H9 (cell line): Measurements from ENCODE around the gene PTPRR. TPM values are rescaled to one million over a fixed set of nuclear protein-coding genes. Genes with fewer than 3 reads are reported as not detected.

Source experiments
- DNase-seq: peaks from one replicate; pipeline ENCODE4 v3.0.0-alpha.2; 2017
- H2AFZ ChIP-seq: one replicate; pipeline ENCODE4 v1.6.1; 2013; ENCODE audit warnings: mild to moderate bottlenecking, low read length, control low read depth, moderate library complexity
- H2AK5ac ChIP-seq: 2 replicates; pipeline ENCODE4 v1.6.1; 2013; ENCODE audit warnings: low read length, control low read depth, mixed read lengths; ENCODE audit not compliant: insufficient read length
- H2BK120ac ChIP-seq: one replicate; pipeline ENCODE4 v1.6.1; 2013; ENCODE audit warnings: low read depth, mild to moderate bottlenecking, low read length, control low read depth, inconsistent platforms; ENCODE audit not compliant: poor library complexity, severe bottlenecking
- H2BK12ac ChIP-seq: 2 replicates; pipeline ENCODE4 v1.6.1; 2013; ENCODE audit warnings: low read length, control low read depth, mixed read lengths, low read depth; ENCODE audit not compliant: insufficient read length
- H2BK15ac ChIP-seq: 2 replicates; pipeline ENCODE4 v1.6.1; 2013; ENCODE audit warnings: low read depth, low read length, control low read depth
- H2BK20ac ChIP-seq: one replicate; pipeline ENCODE4 v1.6.1; 2013; ENCODE audit warnings: low read depth, mild to moderate bottlenecking, low read length, control low read depth, inconsistent platforms; ENCODE audit not compliant: poor library complexity, severe bottlenecking
- H2BK5ac ChIP-seq: 2 replicates; pipeline ENCODE4 v1.6.1; 2013; ENCODE audit warnings: low read length, control low read depth, mixed read lengths; ENCODE audit not compliant: insufficient read length
- H3K14ac ChIP-seq: 2 replicates; pipeline ENCODE4 v1.6.1; 2013; ENCODE audit warnings: low read length, control low read depth; ENCODE audit not compliant: insufficient read depth
- H3K18ac ChIP-seq: 2 replicates; pipeline ENCODE4 v1.6.1; 2013; ENCODE audit warnings: low read depth, mild to moderate bottlenecking, mixed read lengths, low read length, control low read depth; ENCODE audit not compliant: insufficient read length
- H3K23ac ChIP-seq: 2 replicates; pipeline ENCODE4 v1.6.1; 2013; ENCODE audit warnings: low read length, control low read depth, mixed read lengths, low read depth; ENCODE audit not compliant: insufficient read length
- H3K23me2 ChIP-seq: 2 replicates; pipeline ENCODE4 v1.6.1; 2013; ENCODE audit warnings: low read depth, mild to moderate bottlenecking, mixed read lengths, low read length, control low read depth; ENCODE audit not compliant: insufficient read length, poor library complexity, severe bottlenecking
- H3K27ac ChIP-seq: 2 replicates; pipeline ENCODE4 v1.5.1; 2013; ENCODE audit warnings: low read length, control low read depth, mixed read lengths, low read depth; ENCODE audit not compliant: insufficient read length
- H3K27me3 ChIP-seq: 2 replicates; pipeline ENCODE4 v1.6.1; 2013; ENCODE audit warnings: low read length, control low read depth, inconsistent platforms; ENCODE audit not compliant: insufficient read depth
- H3K4ac ChIP-seq: 2 replicates; pipeline ENCODE4 v1.6.1; 2013; ENCODE audit warnings: low read depth, mild to moderate bottlenecking, control low read depth, inconsistent platforms, low read length, moderate library complexity
- H3K4me1 ChIP-seq: 2 replicates; pipeline ENCODE4 v1.6.1; 2013; ENCODE audit warnings: low read length, control low read depth, inconsistent platforms; ENCODE audit not compliant: insufficient read depth
- H3K4me2 ChIP-seq: 2 replicates; pipeline ENCODE4 v1.6.1; 2013; ENCODE audit warnings: low read length, control low read depth, mixed read lengths; ENCODE audit not compliant: insufficient read length, insufficient read depth
- H3K56ac ChIP-seq: 2 replicates; pipeline ENCODE4 v1.6.1; 2013; ENCODE audit warnings: low read depth, mild to moderate bottlenecking, mixed read lengths, low read length, control low read depth; ENCODE audit not compliant: insufficient read length
- H3K79me1 ChIP-seq: 2 replicates; pipeline ENCODE4 v1.6.1; 2013; ENCODE audit warnings: low read depth, mild to moderate bottlenecking, moderate library complexity, low read length, control low read depth, inconsistent platforms; ENCODE audit not compliant: insufficient read depth, poor library complexity, severe bottlenecking
- H3K79me2 ChIP-seq: 2 replicates; pipeline ENCODE4 v1.6.1; 2013; ENCODE audit warnings: low read length, control low read depth, inconsistent platforms; ENCODE audit not compliant: insufficient read depth
- H3K9ac ChIP-seq: 2 replicates; pipeline ENCODE4 v1.6.1; 2013; ENCODE audit warnings: low read length, control low read depth, mixed read lengths; ENCODE audit not compliant: insufficient read length; ENCODE audit errors: extremely low read depth
- H3K9me3 ChIP-seq: one replicate; pipeline ENCODE4 v1.6.1; 2013; ENCODE audit warnings: low read depth, low read length, inconsistent platforms; ENCODE audit not compliant: control insufficient read depth
- H3T11ph ChIP-seq: one replicate; pipeline ENCODE4 v1.6.1; 2013; ENCODE audit warnings: mild to moderate bottlenecking, low read length, control low read depth, inconsistent platforms
- H4K20me1 ChIP-seq: one replicate; pipeline ENCODE4 v1.6.1; 2013; ENCODE audit not compliant: control insufficient read depth, insufficient read length, insufficient read depth
- H4K5ac ChIP-seq: 2 replicates; pipeline ENCODE4 v1.6.1; 2013; ENCODE audit warnings: low read depth, mild to moderate bottlenecking, mixed read lengths, low read length, control low read depth; ENCODE audit not compliant: insufficient read length
- H4K8ac ChIP-seq: replicated peaks from 2 replicates; pipeline ENCODE4 v1.6.1; 2013; ENCODE audit warnings: low read length, control low read depth, mixed read lengths, low read depth; ENCODE audit not compliant: insufficient read length
- H4K91ac ChIP-seq: 2 replicates; pipeline ENCODE4 v1.6.1; 2013; ENCODE audit warnings: low read depth, mild to moderate bottlenecking, moderate library complexity, mixed read lengths, low read length, control low read depth; ENCODE audit not compliant: insufficient read length
- H3K27ac Mint-ChIP-seq, 3 experiments: 2 replicates in 2 of 3; 3 replicates in 1 of 3; pipeline ENCODE4 v1.8.0; 2020 to 2021; ENCODE audit warnings: mixed read lengths in 3 of 3, mild to moderate bottlenecking in 1 of 3, moderate library complexity in 1 of 3
- H3K27me3 Mint-ChIP-seq: 2 replicates; pipeline ENCODE4 v1.8.0; 2021; ENCODE audit warnings: low read depth, mild to moderate bottlenecking, moderate library complexity, mixed read lengths
- H3K36me3 Mint-ChIP-seq, 3 experiments: 2 replicates in 2 of 3; 3 replicates in 1 of 3; pipeline ENCODE4 v1.8.0; 2020 to 2021; ENCODE audit warnings: low read depth in 3 of 3, mixed read lengths in 3 of 3; ENCODE audit not compliant: insufficient read depth in 1 of 3
- H3K4me1 Mint-ChIP-seq, 2 experiments: 2 replicates each; pipeline ENCODE4 v1.8.0; 2020; ENCODE audit warnings: mixed read lengths in 2 of 2
- H3K4me3 Mint-ChIP-seq, 2 experiments: 2 replicates in 1 of 2; 3 replicates in 1 of 2; pipeline ENCODE4 v1.8.0; 2020 to 2021; ENCODE audit warnings: mild to moderate bottlenecking in 2 of 2, mixed read lengths in 2 of 2, moderate library complexity in 1 of 2
- H3K9me3 Mint-ChIP-seq, 2 experiments: 2 replicates in 1 of 2; 3 replicates in 1 of 2; pipeline ENCODE4 v1.8.0; 2020; ENCODE audit warnings: mild to moderate bottlenecking in 2 of 2, mixed read lengths in 2 of 2, moderate library complexity in 1 of 2
- CTCF ChIP-seq: fragments of 200-600 bp; sonication (generic); conservative IDR thresholded peaks from 3 replicates; pipeline ENCODE4 v1.8.0; 2021; ENCODE audit warnings: antibody characterized with exemption, mild to moderate bottlenecking
- WGBS: extraction: QIAGEN DNeasy Blood & Tissue Kit; methylation state at CpG from one replicate; pipeline ENCODE4 v1.1.7; 2013; ENCODE audit warnings: missing lambda C conversion rate, low lambda C conversion rate, mixed read lengths; ENCODE audit not compliant: insufficient read length; ENCODE audit errors: extremely low coverage; 5-methylcytosine and 5-hydroxymethylcytosine counted together
- total RNA-seq: library from RNA; stranded (reverse); gene quantifications from 2 replicates; pipeline ENCODE4 v1.2.1, GENCODE V29; 2021

Gene PTPRR
- total RNA-seq, 1 experiment from 2014 or later, result 0.22 TPM

- H3K14ac ChIP-seq, result no peak overlapping the region
- H3K4ac ChIP-seq, result no peak overlapping the region
- H2BK15ac ChIP-seq, result no peak overlapping the region
- no peak overlapping the region for H3T11ph ChIP-seq
- no peak overlapping the region for H3K56ac ChIP-seq
- H2BK5ac ChIP-seq, result no peak overlapping the region
- no peak overlapping the region for H3K4me3 Mint-ChIP-seq
- H3K4me2 ChIP-seq, result no peak overlapping the region
- H3K23ac ChIP-seq, result no peak overlapping the region
- no peak overlapping the region for H4K91ac ChIP-seq
- no peaks in the 10 kb centered on the region for H3K9me3 Mint-ChIP-seq
- H2BK20ac ChIP-seq, result no peak overlapping the region
- H3K79me2 ChIP-seq, result no peaks in the 10 kb centered on the region
- no CpG with 5 or more reads among the region's 2 CpGs for WGBS
- H3K36me3 Mint-ChIP-seq, result no peaks in the 10 kb centered on the region
- no peaks in the 10 kb centered on the region for H3K79me1 ChIP-seq
- H3K4me1 ChIP-seq, result peaks cover 4% of the 10 kb centered on the region; the same call in 1 of the 2 replicates
- H2AK5ac ChIP-seq, result no peak overlapping the region
- no peaks in the 10 kb centered on the region for H3K27me3 ChIP-seq
- no peak overlapping the region for H4K8ac ChIP-seq
- no peak overlapping the region for H3K27ac ChIP-seq
- H3K18ac ChIP-seq, result no peak overlapping the region
- H3K27me3 Mint-ChIP-seq, result no peaks in the 10 kb centered on the region
- no peaks in the 10 kb centered on the region for H4K20me1 ChIP-seq
- H3K27ac Mint-ChIP-seq, result peak overlapping the region in 1 of 3 experiments; percentile 33; a peak in 2 of 7 replicates
- TF ChIP-seq CTCF, result no peak
- no peak overlapping the region for H2BK120ac ChIP-seq
- H3K23me2 ChIP-seq, result no peaks in the 10 kb centered on the region
- DNase-seq, result no peak
- H3K9me3 ChIP-seq, result no peaks in the 10 kb centered on the region
- H3K4me1 Mint-ChIP-seq, result peaks cover 16 to 24% of the 10 kb centered on the region in 2 experiments
- H4K5ac ChIP-seq, result no peak overlapping the region
- H2AFZ ChIP-seq, result peak overlapping the region; percentile 22
- H2BK12ac ChIP-seq, result no peak overlapping the region
- H3K9ac ChIP-seq, result no peak overlapping the region
These were observed 234.2 kb downstream of the PTPRR start for GRCh38 chr12:70686299-70686698.
